ENCODE measurements around the gene FNDC3B.

Gene FNDC3B

DNA sequence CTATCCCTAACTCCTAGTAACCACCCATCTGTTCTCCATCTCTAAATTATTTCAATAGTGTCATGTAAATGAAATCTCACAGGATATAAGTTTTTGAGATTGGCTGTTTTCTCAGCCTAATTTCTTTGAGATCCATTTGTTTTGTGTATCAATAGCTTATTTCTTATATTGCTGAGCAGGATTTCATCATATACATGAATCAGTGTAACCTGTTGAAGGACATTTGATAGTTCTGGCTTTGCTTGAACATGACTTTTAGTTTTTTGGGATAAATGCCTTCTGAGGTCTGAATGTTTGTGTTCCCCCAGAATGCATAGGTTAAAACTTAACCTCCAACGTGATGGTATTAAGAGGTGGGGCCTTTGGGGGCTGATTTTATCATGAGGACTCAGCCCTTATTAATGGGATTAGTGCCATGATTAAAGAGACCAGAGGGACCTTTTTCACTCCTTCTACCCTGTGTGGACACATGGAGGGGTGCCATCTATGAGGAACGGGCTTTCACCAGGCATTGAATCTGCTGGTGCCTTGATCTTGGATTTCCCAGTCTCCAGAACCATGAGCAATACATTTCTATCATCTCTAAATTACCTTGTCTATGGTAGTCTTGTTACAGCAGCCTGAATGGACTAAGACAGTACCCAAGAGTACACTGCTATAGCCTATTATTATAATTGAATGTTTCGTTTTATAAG, 118.3 kb downstream of the FNDC3B start:
- H3K4me3 ChIP-seq (ENCODE audit: control insufficient read depth, low read depth, low read length): no peak overlapping the region
- no peak for DNase-seq (ENCODE audit: low read depth)
- TF ChIP-seq, protein P1, sequence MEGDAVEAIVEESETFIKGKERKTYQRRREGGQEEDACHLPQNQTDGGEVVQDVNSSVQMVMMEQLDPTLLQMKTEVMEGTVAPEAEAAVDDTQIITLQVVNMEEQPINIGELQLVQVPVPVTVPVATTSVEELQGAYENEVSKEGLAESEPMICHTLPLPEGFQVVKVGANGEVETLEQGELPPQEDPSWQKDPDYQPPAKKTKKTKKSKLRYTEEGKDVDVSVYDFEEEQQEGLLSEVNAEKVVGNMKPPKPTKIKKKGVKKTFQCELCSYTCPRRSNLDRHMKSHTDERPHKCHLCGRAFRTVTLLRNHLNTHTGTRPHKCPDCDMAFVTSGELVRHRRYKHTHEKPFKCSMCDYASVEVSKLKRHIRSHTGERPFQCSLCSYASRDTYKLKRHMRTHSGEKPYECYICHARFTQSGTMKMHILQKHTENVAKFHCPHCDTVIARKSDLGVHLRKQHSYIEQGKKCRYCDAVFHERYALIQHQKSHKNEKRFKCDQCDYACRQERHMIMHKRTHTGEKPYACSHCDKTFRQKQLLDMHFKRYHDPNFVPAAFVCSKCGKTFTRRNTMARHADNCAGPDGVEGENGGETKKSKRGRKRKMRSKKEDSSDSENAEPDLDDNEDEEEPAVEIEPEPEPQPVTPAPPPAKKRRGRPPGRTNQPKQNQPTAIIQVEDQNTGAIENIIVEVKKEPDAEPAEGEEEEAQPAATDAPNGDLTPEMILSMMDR (conservative IDR thresholded peaks at IDR 0.05; ENCODE audit: control insufficient read depth, insufficient read depth, low read depth, low read length): no peak

DNA sequence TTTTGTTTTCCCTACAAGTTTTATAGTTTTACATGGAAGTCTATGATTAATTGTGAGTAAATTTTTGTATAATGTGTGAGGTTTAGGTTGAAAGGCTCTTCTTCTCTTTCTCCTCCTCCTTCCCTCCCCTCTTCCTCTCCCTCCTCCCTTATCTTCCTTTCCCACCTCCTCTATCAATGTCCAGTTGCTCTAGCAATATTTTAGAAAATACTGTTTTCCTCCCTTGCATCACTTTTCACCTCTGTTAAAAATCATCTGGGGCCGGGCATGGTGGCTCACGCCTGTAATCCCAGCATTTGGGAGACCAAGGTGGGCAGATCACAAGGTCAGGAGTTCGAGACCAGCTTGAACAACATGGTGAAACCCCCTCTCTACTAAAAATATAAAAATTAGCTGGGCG, 119.4 kb downstream of the FNDC3B start:
- no peak for DNase-seq (ENCODE audit: low read depth)
- H3K4me3 ChIP-seq (ENCODE audit: control insufficient read depth, low read depth, low read length): no peak overlapping the region
- TF ChIP-seq, protein P1 (conservative IDR thresholded peaks at IDR 0.05; ENCODE audit: control insufficient read depth, insufficient read depth, low read depth, low read length): no peak

DNA sequence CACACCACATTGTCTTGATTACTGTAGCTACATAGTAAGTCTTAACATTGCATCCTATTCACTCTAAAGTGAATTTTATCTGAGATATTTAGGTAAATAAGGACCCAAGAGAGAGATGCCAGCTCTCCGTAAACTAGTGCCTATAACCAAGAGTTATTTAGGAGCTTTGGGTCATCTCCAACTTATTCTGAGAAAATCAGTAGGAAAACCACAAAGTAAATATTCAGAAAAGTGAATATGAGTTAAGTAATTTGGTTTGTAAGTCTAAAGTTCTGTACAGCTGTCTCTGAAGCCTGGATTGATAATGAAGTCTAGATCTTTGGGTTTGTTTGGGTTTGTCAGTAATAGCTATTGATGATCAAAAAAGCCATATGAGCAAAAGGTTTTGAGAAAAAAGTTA, 120.0 kb downstream of the FNDC3B start:
- peak; percentile 32 for DNase-seq (ENCODE audit: low read depth)
- H3K4me3 ChIP-seq (ENCODE audit: control insufficient read depth, low read depth, low read length): no peak overlapping the region
- TF ChIP-seq, protein P1 (conservative IDR thresholded peaks at IDR 0.05; ENCODE audit: control insufficient read depth, insufficient read depth, low read depth, low read length): no peak

DNA sequence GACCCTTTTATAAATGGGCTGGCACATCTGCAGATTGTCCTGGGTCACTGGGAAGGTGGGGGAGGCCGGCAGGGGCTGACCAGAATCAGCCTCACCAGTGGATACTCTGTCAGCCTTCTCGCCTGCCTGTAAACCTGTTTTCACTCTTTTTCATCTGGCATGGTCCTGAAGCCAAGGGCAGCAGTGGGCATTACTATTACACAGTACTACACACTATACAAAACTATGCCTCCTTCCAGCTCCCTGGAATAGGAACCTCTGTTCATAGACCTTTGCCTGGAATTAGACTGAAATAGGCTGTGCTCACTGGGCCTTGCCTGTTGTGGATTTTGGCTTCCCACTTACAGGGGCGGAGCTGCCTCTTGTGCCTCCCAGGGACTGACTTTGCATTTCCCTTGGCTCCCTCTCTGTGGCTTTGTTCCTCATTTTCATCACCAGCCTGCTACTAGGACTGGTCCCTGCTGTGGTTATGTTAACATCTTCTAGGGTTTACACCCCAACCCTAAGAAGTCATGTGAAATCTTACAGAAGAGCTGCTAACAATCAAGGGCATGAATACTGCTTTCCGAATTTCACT, 120.7 kb downstream of the FNDC3B start:
- DNase-seq (ENCODE audit: low read depth): peak; percentile 58
- no peak overlapping the region for H3K4me3 ChIP-seq (ENCODE audit: control insufficient read depth, low read depth, low read length)
- TF ChIP-seq, protein P1 (conservative IDR thresholded peaks at IDR 0.05; ENCODE audit: control insufficient read depth, insufficient read depth, low read depth, low read length): no peak

DNA sequence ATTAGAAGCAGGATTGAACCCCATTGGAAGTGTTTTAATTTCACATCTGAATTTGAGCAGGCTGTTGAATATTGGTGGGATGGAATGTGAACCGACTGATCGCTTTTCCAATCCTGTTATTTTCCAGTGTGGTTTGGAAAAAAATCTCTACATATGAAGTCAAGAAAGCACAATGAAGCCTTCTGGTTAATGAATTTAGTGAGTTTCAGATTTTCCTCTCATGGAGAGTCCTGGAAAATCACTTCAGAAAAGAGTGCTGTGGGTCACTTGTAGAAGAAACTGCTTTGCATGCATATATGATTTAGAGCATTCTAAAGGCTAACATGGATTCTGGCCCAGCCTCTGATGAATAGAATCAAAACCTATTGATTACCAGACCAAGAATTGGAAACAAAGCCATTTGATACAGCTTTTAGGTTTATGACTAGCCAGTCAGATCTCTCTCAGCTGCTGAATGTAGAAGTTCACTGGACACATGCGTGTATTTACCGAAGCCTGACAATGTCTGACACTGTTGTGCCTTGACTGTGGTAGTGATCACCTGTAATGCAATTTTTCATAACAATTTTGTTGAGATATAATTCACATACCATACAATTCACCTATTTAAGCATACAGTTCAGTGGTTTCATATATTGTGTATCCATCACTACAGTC, 121.9 kb downstream of the FNDC3B start:
- TF ChIP-seq, protein P1 (conservative IDR thresholded peaks at IDR 0.05; ENCODE audit: control insufficient read depth, insufficient read depth, low read depth, low read length): no peak
- no peak for DNase-seq (ENCODE audit: low read depth)
- H3K4me3 ChIP-seq (ENCODE audit: control insufficient read depth, low read depth, low read length): no peak overlapping the region

DNA sequence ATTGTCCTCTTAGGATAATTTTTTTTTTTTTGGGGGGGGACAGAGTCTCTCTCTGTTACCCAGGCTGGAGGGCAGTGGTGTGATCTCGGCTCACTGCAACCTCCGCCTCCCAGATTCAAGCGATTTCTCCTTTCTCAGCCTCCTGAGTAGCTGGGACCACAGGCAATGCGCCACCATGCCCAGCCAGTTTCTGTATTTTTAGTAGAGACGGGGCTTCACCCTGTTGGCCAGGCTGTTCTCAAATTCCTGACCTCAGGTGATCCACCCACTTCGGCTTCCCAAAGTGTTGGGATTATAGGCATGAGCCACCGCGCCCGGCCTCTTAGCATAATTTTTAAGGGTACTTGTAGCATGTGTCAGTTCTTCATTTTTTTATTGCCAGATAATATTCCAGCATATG, 122.6 kb downstream of the FNDC3B start:
- H3K4me3 ChIP-seq (ENCODE audit: control insufficient read depth, low read depth, low read length): no peak overlapping the region
- no peak for DNase-seq (ENCODE audit: low read depth)
- TF ChIP-seq, protein P1 (conservative IDR thresholded peaks at IDR 0.05; ENCODE audit: control insufficient read depth, insufficient read depth, low read depth, low read length): no peak

Data from fibroblast of mammary gland (primary cell).